NCI-H226 (cell line): ENCODE results near the gene C2orf69.

ENCODE experiments used
- DNase-seq: peaks from one replicate; pipeline ENCODE4 v3.0.0-alpha.2; 2015

C2orf69 gene

GRCh38 chr2:199916980-199917379 lies 5.9 kb downstream of the C2orf69 start:
- DNase-seq: no peak

GRCh38 chr2:199922856-199923255 lies 11.8 kb downstream of the C2orf69 start:
- no peak for DNase-seq

- no peak for DNase-seq
Measured at GRCh38 chr2:199923924-199924323, 12.8 kb downstream of the C2orf69 start.

- DNase-seq: no peak
Measured at GRCh38 chr2:199926806-199927205, 15.7 kb downstream of the C2orf69 start.

DNA sequence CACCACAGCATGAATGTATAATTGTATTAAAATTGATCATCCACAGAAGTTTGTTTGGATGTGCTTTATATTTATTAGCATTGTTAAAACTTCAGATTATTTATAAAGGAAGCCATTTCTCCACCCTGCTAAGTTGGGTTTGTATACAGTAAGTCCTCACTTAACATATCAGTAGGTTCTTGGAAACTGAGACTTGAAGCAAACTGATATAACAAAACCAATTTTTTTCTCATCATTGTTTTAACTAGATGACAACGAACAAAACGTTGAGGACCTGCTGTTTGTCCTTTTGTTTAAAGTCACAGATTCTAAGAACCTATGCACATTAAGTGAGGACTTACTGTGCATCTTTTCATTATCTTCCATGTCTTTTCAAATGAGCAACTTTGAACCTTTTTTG lies 17.1 kb downstream of the C2orf69 start:
- DNase-seq: no peak

DNA sequence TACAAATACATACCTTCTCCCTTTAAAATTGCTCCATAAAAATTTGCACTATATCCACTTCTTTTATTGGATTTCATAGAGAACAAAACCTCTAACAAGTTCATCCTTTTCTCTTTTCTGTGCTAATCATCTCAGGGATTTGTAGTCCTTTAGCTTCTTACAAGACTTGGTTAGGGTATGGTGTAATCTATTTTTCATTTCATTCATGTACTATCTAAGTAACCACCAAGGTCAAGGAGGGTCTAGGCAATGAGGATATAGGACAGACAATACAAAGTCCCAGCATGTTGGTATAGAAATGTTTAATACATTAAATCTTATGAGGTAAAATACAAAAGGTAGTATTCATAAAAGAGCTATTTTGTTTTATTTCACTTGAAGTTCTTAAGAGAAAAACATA lies 17.5 kb downstream of the C2orf69 start:
- DNase-seq: no peak

GRCh38 chr2:199929262-199929661 lies 18.2 kb downstream of the C2orf69 start:
- no peak for DNase-seq

DNA sequence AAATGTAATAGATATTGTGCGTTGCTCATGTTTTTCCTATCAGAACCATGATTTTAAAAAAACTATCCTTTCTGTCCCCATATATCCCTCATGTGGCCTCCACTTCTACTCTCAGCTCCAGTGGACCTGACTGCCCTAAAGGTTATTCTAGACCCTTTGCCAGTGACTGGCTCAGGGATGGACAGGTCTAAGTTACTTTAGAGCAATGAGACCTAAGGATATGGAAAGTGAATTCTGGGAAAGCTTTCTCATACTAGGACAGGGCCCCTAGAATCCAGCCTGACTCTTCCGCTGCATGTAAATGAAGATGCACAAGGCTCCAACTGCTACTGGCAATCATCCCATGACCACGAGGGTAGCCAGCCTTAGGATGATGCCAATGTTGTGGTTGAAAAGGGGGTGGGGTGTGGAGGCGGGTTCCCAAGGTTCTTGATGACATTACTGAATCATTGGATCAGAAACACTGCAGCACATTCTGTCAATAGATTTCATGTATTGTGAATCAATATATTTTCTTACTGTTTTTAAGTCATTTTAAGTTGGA lies 21.3 kb downstream of the C2orf69 start:
- no peak for DNase-seq

- DNase-seq: no peak
Measured at GRCh38 chr2:199933466-199933865, 22.4 kb downstream of the C2orf69 start.

DNA sequence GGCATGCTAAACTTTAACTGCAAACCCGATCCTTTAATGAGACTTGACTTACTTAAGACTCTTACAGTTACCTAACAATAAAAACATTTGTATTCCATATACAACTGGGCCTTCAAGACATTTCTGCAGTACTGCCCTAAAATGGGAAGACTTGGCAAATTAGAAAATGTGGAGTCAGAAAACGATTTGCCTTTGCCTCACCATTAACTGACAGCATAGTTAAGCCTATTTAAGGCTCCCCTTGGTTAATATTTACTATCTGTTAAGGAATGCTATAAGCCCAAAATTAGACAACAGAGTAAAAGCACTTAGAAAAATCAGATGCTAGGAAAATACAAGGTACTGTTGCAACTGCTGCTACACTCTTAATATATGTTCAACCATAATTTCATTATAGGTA lies 25.5 kb downstream of the C2orf69 start:
- DNase-seq: no peak

- no peak for DNase-seq
Measured at GRCh38 chr2:199940373-199940772, 29.3 kb downstream of the C2orf69 start.

- no peak for DNase-seq
Measured at GRCh38 chr2:199943373-199943772, 32.3 kb downstream of the C2orf69 start.

- DNase-seq: no peak
Measured at GRCh38 chr2:199946196-199946595, 35.1 kb downstream of the C2orf69 start.

DNA sequence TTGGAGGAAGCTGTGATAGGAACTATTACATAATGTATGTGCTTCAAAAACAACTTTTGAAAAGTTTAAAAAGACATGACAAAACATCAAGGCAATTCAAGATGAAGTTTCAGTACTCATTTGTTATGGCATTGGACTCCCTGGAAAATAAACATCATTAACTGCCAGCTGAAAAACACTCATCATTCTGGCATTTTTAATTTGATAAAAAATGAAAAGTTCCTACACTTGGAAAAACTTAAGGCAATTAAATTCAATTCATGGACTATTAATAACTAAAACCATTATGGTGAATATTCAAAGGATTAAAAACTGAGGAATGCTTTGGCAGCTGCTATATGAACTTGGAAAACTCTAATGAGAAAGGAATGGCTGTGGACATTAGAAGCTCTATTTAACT lies 35.7 kb downstream of the C2orf69 start:
- DNase-seq: no peak

- no peak for DNase-seq
Measured at GRCh38 chr2:199950396-199950795, 39.3 kb downstream of the C2orf69 start.

DNA sequence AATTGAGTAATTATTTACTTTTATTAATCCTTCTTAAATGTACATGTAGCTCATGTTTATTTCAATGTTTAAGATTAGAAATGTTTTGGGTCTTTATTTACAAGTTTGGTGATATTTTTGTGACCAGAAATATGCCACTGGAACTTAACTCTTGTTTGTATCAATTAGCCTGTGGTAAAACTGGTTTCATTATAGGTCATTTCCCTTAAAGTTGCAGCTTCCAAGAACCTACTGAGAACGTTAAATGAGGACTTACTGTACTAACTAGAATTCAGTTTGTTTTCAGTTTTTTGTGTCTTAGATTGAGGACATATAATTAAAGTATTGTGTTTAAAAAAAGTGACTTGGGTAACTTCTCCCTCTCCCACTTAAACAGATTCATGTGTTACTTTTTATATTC lies 39.9 kb downstream of the C2orf69 start:
- DNase-seq: no peak

DNA sequence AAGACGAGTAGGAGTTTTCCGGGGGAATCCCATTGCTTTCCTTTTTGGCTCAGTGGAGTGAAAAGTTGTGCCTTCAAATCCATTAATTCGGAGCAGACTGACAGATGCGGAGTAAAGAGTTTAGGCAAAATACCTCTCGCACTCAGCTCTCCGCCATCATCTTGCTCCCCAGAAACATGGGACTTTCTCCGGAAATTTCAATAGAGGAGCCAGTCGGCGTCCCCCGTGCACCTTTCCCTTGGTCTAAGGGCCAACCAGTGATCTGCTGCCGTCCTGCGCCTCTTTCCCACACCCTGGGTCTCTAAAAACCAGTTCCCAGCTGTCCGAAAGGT lies 43.9 kb downstream of the C2orf69 start:
- no peak for DNase-seq

GRCh38 chr2:199955339-199956061 lies 44.4 kb downstream of the C2orf69 start, which contains the start of the genes MAIP1 and TYW5:
TSS of gene MAIP1 (plus strand) at chr2:199955582. CDS start at chr2:199955799, 217 bp downstream.
TSS of gene TYW5 (minus strand) at chr2:199955491. CDS start at chr2:199955470, 21 bp downstream.
- peak; percentile 63 for DNase-seq

DNA sequence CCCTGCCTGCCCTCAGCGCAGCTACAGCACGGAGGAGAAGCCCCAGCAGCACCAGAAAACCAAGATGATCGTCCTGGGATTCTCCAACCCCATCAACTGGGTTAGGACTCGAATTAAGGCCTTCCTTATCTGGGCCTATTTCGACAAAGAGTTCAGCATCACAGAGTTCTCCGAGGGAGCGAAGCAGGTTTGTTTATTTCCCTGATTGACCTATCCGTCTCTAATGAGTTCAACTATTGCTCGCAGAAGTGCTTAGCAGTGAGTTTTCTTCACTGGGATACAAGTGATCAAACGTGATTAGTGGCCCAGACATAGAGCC lies 44.9 kb downstream of the C2orf69 start:
- no peak for DNase-seq

DNA sequence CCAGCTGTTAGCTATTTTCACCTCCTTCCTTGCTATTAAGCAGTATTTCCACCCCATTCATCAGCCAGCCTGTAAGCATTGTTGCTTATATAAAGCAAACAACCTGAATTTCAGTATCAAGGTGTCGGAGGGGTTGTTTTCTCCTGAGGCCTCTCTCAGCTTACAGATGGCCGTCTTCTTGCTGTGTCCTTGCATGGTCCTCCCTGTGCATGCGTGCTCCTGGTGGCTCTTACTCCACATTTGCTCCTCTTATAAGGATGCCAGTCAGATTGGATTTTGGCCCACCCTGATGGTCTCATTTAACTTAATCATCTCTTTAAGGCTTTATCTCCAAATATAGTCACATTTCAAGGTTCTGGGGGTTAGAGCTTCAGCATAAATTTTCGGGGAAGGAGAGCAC lies 46.9 kb downstream of the C2orf69 start:
- no peak for DNase-seq

GRCh38 chr2:199962203-199962602 lies 51.1 kb downstream of the C2orf69 start:
- no peak for DNase-seq

DNA sequence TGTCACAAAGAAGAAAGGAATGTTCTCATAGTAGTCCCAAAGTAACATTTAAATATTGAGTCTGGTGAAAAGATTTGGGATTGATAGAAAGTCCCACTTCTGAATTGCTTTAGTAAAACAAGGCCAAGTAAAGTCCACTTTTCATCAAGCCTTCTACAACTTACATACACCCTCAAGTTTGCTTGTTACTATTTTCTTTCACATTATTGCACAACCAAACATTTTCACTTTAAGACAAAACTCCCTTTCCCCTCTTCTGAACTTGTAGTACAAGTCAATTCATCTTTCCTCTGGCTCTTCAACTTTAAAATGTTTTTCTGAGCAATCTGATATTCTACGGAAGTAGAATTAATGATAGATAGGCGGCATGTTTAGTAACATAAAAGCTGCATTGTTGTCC lies 55.3 kb downstream of the C2orf69 start:
- DNase-seq: no peak

- DNase-seq: no peak
Measured at GRCh38 chr2:199966976-199967375, 55.9 kb downstream of the C2orf69 start.

GRCh38 chr2:199968126-199968525 lies 57.0 kb downstream of the C2orf69 start:
- no peak for DNase-seq

DNA sequence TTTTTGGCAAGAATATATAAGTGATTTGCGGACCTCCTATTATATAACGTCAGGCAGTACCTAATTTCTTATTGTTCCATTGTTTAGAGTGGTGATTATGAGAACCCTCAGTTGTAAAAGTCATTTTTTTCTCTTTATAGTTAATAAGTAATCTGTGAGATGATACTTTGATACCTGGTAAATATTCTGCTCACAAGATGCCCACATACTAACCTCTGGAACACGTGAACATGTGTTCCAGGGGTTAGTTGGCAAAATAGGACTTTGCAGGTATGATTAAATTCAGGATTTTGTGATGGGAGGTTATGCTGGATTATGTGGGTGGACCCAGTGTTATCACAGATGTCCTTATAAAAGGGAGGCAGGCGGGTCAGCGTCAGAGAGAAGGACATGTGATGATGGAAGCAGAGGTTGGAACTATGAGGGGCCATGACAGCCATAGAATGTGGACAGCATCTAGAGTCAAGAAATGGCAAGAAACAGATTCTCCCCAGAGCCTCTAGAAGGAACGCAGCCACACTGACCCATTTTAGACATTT lies 61.1 kb downstream of the C2orf69 start:
- no peak for DNase-seq
